Neuronal stem cell (in vitro differentiated cells): Measurements from ENCODE around the gene GABRG3.
A peak's percentile ranks its signal among the peaks of the same experiment; 100 is the strongest.

Experiments used
- DNase-seq: peaks from one replicate; pipeline ENCODE4 v3.0.0-alpha.2; 2013; ENCODE audit warnings: low spot score
- H2AFZ ChIP-seq: one replicate; pipeline ENCODE4 v1.6.1; 2013; ENCODE audit warnings: mild to moderate bottlenecking, low read length, inconsistent platforms
- H2AK5ac ChIP-seq: 2 replicates; pipeline ENCODE4 v1.6.1; 2013; ENCODE audit warnings: low read depth, mild to moderate bottlenecking, inconsistent platforms, low read length, moderate library complexity, mixed read lengths
- H2BK120ac ChIP-seq: 2 replicates; pipeline ENCODE4 v1.6.1; 2013; ENCODE audit warnings: low read depth, mild to moderate bottlenecking, inconsistent platforms, low read length, moderate library complexity, mixed read lengths
- H2BK12ac ChIP-seq: one replicate; pipeline ENCODE4 v1.6.1; 2013; ENCODE audit warnings: low read length, inconsistent platforms
- H2BK15ac ChIP-seq: 2 replicates; pipeline ENCODE4 v1.6.1; 2013; ENCODE audit warnings: mild to moderate bottlenecking, low read length, inconsistent platforms, mixed read lengths
- H2BK5ac ChIP-seq: one replicate; pipeline ENCODE4 v1.6.1; 2013; ENCODE audit warnings: inconsistent platforms, mild to moderate bottlenecking, low read length, moderate library complexity
- H3K14ac ChIP-seq: one replicate; pipeline ENCODE4 v1.6.1; 2013; ENCODE audit warnings: low read length, inconsistent platforms
- H3K18ac ChIP-seq: 2 replicates; pipeline ENCODE4 v1.6.1; 2013; ENCODE audit warnings: low read length, inconsistent platforms
- H3K23ac ChIP-seq: 2 replicates; pipeline ENCODE4 v1.6.1; 2013; ENCODE audit warnings: low read depth, mild to moderate bottlenecking, mixed read lengths, low read length, inconsistent platforms; ENCODE audit not compliant: poor library complexity
- H3K27ac ChIP-seq: replicated peaks from 3 replicates; pipeline ENCODE4 v1.5.1; 2013; ENCODE audit warnings: low read length, inconsistent platforms
- H3K27me3 ChIP-seq, 3 experiments: 2 replicates each; pipeline ENCODE4 v1.6.1; 2013; ENCODE audit warnings: low read length in 3 of 3, mild to moderate bottlenecking in 2 of 3, inconsistent platforms in 1 of 3, low read depth in 1 of 3, mixed read lengths in 1 of 3, moderate library complexity in 1 of 3; ENCODE audit not compliant: control insufficient read depth in 3 of 3, insufficient read depth in 3 of 3
- H3K36me3 ChIP-seq, 2 donors: replicated peaks in 1 of 2; 2 replicates each; pipeline ENCODE4 v1.6.1; 2013; ENCODE audit warnings: low read length in 2 of 2; ENCODE audit not compliant: control insufficient read depth in 2 of 2, insufficient read depth in 2 of 2
- H3K4ac ChIP-seq: 2 replicates; pipeline ENCODE4 v1.6.1; 2013; ENCODE audit warnings: inconsistent platforms, mild to moderate bottlenecking, low read length, moderate library complexity
- H3K4me1 ChIP-seq, 2 donors: 1 replicate in 1 of 2; 2 replicates in 1 of 2; pipeline ENCODE4 v1.6.1; 2013; ENCODE audit warnings: low read length in 2 of 2, low read depth in 1 of 2; ENCODE audit not compliant: control insufficient read depth in 2 of 2, insufficient read depth in 1 of 2
- H3K4me2 ChIP-seq: one replicate; pipeline ENCODE4 v1.6.1; 2013; ENCODE audit warnings: mild to moderate bottlenecking, low read length, inconsistent platforms; ENCODE audit not compliant: insufficient read depth, poor library complexity, severe bottlenecking
- H3K4me3 ChIP-seq, 2 donors: 2 replicates each; pipeline ENCODE4 v1.5.1; 2013; ENCODE audit warnings: low read length in 2 of 2, mild to moderate bottlenecking in 2 of 2, inconsistent platforms in 1 of 2, moderate library complexity in 1 of 2
- H3K79me1 ChIP-seq: one replicate; pipeline ENCODE4 v1.6.1; 2013; ENCODE audit warnings: low read depth, mild to moderate bottlenecking, inconsistent platforms, low read length, moderate library complexity
- H3K9ac ChIP-seq: one replicate; pipeline ENCODE4 v1.6.1; 2013; ENCODE audit warnings: mild to moderate bottlenecking, low read depth, low read length, inconsistent platforms; ENCODE audit not compliant: poor library complexity
- H3K9me3 ChIP-seq, 2 donors: replicated peaks in 1 of 2; 2 replicates each; pipeline versions ENCODE3 to v1.6.1; 2013; ENCODE audit warnings: low read length in 2 of 2, mild to moderate bottlenecking in 2 of 2, inconsistent platforms in 1 of 2, low read depth in 1 of 2, mixed read lengths in 1 of 2, moderate library complexity in 1 of 2; ENCODE audit not compliant: control insufficient read depth in 2 of 2, insufficient read depth in 1 of 2
- H4K8ac ChIP-seq: one replicate; pipeline ENCODE4 v1.6.1; 2013; ENCODE audit warnings: low read depth, mild to moderate bottlenecking, inconsistent platforms, low read length, moderate library complexity
- H4K91ac ChIP-seq: one replicate; pipeline ENCODE4 v1.6.1; 2013; ENCODE audit warnings: low read length, low read depth, mild to moderate bottlenecking, inconsistent platforms; ENCODE audit not compliant: poor library complexity
- WGBS, 2 donors: extraction: QIAGEN DNeasy Blood & Tissue Kit; methylation state at CpG; one replicate each; pipeline ENCODE4 v1.1.7; 2013; ENCODE audit warnings: missing lambda C conversion rate in 2 of 2, mixed read lengths in 1 of 2; ENCODE audit not compliant: insufficient read length in 2 of 2, insufficient replicate concordance in 1 of 2; ENCODE audit errors: extremely low coverage in 2 of 2; 5-methylcytosine and 5-hydroxymethylcytosine counted together

GABRG3 gene

GRCh38 chr15:27249760-27250109, 278.8 kb downstream of the GABRG3 start:
- DNase-seq, result no peak
- Histone ChIP-seq H3K9me3 (peaks cover 0 to 2% of the 10 kb centered on the region in 2 donors), H3K4ac (no peak overlapping the region), H2BK5ac (no peak overlapping the region), H3K4me1 (peaks cover 0 to 8% of the 10 kb centered on the region in 2 donors), H3K4me2 (no peak overlapping the region), H4K8ac (no peak overlapping the region), H3K18ac (no peak overlapping the region), H2BK12ac (no peak overlapping the region), H2AFZ (no peak overlapping the region), H2AK5ac (no peak overlapping the region), H2BK120ac (no peak overlapping the region), H4K91ac (no peak overlapping the region), H3K27me3 (no peaks in the 10 kb centered on the region), H3K79me1 (no peaks in the 10 kb centered on the region), H3K4me3 (no peak overlapping the region), H3K36me3 (no peaks in the 10 kb centered on the region), H3K23ac (no peak overlapping the region), H2BK15ac (no peak overlapping the region), H3K14ac (no peak overlapping the region), H3K9ac (no peak overlapping the region), H3K27ac (no peak overlapping the region)
- no CpG with 5 or more reads among the region's 3 CpGs for WGBS, 2 donors

GRCh38 chr15:27250223-27250622, 279.2 kb downstream of the GABRG3 start:
- Histone ChIP-seq H3K4me2 (no peak overlapping the region), H3K4ac (no peak overlapping the region), H3K27me3 (no peaks in the 10 kb centered on the region), H2AFZ (no peak overlapping the region), H3K27ac (no peak overlapping the region), H3K23ac (no peak overlapping the region), H3K18ac (no peak overlapping the region), H2BK5ac (no peak overlapping the region), H3K36me3 (no peaks in the 10 kb centered on the region), H2BK12ac (no peak overlapping the region), H3K9ac (no peak overlapping the region), H3K14ac (no peak overlapping the region), H3K79me1 (no peaks in the 10 kb centered on the region), H4K8ac (no peak overlapping the region), H2AK5ac (no peak overlapping the region), H2BK15ac (no peak overlapping the region), H3K4me3 (no peak overlapping the region), H4K91ac (no peak overlapping the region), H2BK120ac (no peak overlapping the region), H3K4me1 (peaks cover 0 to 6% of the 10 kb centered on the region in 2 donors), H3K9me3 (peaks cover 0 to 2% of the 10 kb centered on the region in 2 donors)
- no CpG with 5 or more reads among the region's 6 CpGs for WGBS, 2 donors
- no peak for DNase-seq

GRCh38 chr15:27254055-27254454, 283.1 kb downstream of the GABRG3 start:
- WGBS, 2 donors, result no CpG with 5 or more reads among the region's 9 CpGs
- Histone ChIP-seq H3K9ac (no peak overlapping the region), H4K8ac (no peak overlapping the region), H2BK5ac (no peak overlapping the region), H3K23ac (no peak overlapping the region), H3K4me2 (no peak overlapping the region), H3K36me3 (no peaks in the 10 kb centered on the region), H2BK15ac (no peak overlapping the region), H2AK5ac (no peak overlapping the region), H3K18ac (no peak overlapping the region), H3K27ac (no peak overlapping the region), H2BK12ac (no peak overlapping the region), H3K4me3 (no peak overlapping the region), H4K91ac (no peak overlapping the region), H3K14ac (no peak overlapping the region), H3K9me3 (no peaks in the 10 kb centered on the region), H3K27me3 (no peaks in the 10 kb centered on the region), H2AFZ (no peak overlapping the region), H2BK120ac (no peak overlapping the region), H3K4me1 (peaks cover 0 to 10% of the 10 kb centered on the region in 2 donors), H3K4ac (no peak overlapping the region), H3K79me1 (no peaks in the 10 kb centered on the region)
- DNase-seq, result no peak

GRCh38 chr15:27254801-27255200, 283.8 kb downstream of the GABRG3 start:
- no peak for DNase-seq
- H2BK120ac ChIP-seq, result no peak overlapping the region
- no peak overlapping the region for H3K4me3 ChIP-seq
- H2BK5ac ChIP-seq, result no peak overlapping the region
- H3K4me2 ChIP-seq, result no peak overlapping the region
- H4K91ac ChIP-seq, result no peak overlapping the region
- peaks cover 0 to 10% of the 10 kb centered on the region in 2 donors for H3K4me1 ChIP-seq
- WGBS, 2 donors, result no CpG with 5 or more reads among the region's 3 CpGs
- H3K18ac ChIP-seq, result peak overlapping the region; percentile 50
- no peak overlapping the region for H3K9ac ChIP-seq
- no peak overlapping the region for H2AFZ ChIP-seq
- no peaks in the 10 kb centered on the region for H3K36me3 ChIP-seq
- no peak overlapping the region for H3K23ac ChIP-seq
- H2AK5ac ChIP-seq, result no peak overlapping the region
- no peak overlapping the region for H2BK15ac ChIP-seq
- H3K14ac ChIP-seq, result peak overlapping the region; percentile 9
- no peaks in the 10 kb centered on the region for H3K27me3 ChIP-seq
- H4K8ac ChIP-seq, result no peak overlapping the region
- no peak overlapping the region for H3K4ac ChIP-seq
- H2BK12ac ChIP-seq, result no peak overlapping the region
- no peak overlapping the region for H3K27ac ChIP-seq
- no peaks in the 10 kb centered on the region for H3K79me1 ChIP-seq
- H3K9me3 ChIP-seq, result no peaks in the 10 kb centered on the region
